GM12872 (cell line): ENCODE measurements around the gene NXPE4.

ENCODE experiments used
- TF ChIP-seq, protein P1 (sequence below): IDR thresholded peaks from 3 replicates; pipeline ENCODE4 v1.5.1; 2011; ENCODE audit warnings: low read depth, mild to moderate bottlenecking, low read length, moderate library complexity; ENCODE audit not compliant: insufficient read depth

Gene NXPE4

DNA sequence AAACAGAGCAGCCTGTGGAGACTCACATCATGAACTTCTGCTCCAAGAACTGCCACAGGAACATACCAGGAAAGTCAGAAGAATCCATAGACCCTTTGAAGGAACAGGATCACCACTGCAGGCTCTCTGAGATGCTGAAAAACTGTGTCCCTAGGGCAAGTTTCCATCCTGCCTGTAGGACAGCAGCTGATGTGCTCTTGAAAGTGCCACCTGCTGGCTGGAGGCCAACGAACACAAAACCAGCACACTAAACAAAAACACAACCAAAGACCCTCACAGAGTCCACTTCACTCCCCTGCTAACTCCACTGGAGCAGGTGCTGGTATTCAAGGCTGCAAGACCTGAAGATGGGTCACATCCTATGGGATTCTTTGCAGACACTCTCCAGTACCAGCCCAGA, 23.9 kb downstream of the NXPE4 start:
- TF ChIP-seq, protein P1, sequence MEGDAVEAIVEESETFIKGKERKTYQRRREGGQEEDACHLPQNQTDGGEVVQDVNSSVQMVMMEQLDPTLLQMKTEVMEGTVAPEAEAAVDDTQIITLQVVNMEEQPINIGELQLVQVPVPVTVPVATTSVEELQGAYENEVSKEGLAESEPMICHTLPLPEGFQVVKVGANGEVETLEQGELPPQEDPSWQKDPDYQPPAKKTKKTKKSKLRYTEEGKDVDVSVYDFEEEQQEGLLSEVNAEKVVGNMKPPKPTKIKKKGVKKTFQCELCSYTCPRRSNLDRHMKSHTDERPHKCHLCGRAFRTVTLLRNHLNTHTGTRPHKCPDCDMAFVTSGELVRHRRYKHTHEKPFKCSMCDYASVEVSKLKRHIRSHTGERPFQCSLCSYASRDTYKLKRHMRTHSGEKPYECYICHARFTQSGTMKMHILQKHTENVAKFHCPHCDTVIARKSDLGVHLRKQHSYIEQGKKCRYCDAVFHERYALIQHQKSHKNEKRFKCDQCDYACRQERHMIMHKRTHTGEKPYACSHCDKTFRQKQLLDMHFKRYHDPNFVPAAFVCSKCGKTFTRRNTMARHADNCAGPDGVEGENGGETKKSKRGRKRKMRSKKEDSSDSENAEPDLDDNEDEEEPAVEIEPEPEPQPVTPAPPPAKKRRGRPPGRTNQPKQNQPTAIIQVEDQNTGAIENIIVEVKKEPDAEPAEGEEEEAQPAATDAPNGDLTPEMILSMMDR: no peak

DNA sequence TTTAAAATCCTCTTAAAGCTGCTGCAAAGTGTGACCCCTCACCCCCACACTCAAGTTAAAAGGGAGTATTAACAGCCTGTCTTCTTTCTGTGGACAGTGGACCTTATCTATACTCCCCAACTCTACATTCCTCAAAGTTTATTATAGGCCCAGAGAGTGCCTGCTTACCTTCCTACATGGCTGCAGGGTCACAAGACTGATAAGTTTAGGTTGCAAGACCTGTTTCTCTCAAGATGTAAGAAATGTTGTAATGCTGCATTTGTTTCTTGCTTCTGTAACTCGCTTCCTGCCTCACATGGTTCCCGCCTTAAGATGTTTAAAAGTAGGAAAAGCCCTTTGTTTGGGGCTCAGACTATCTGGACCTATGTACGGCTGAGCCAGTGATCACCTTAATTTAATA, 25.8 kb downstream of the NXPE4 start:
- TF ChIP-seq, protein P1: no peak

DNA sequence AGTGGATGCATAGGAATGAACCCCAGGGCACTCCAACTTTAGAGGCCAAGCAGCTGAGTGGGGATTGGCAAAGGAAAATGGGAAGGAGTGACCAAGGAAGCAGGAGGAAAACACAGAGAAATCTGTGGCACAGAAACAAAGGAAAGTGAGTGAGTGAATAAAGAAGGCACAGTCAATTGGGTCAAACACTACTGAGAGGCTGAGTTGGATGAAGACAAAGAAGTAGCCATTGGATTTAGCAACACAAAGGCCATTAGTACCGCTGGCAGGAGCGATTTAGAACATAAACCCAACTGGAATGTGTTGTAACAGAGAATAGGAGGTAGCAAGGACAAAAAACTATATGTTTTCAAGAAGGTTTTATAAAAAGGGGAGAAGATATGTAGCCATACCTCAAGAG, 29.3 kb downstream of the NXPE4 start:
- TF ChIP-seq, protein P1: no peak

DNA sequence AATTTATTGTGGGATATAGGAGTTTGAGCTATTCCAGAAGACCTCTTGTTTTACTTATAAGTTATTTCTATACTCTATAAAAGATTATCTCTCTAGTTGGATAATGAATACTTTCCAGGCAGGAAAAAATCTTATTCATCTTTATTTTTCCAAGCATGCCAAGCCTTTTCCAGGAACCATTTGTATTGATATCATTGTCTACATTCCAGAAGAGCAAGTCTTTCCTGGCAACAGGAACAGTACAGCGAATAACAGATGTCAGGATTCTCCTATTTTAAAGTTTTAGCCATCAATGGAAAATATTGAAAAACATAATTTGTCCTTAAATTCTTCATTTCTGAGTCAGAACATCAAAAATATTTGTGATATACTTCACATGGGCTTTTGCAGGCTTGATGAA, 30.8 kb downstream of the NXPE4 start:
- TF ChIP-seq, protein P1: no peak

DNA sequence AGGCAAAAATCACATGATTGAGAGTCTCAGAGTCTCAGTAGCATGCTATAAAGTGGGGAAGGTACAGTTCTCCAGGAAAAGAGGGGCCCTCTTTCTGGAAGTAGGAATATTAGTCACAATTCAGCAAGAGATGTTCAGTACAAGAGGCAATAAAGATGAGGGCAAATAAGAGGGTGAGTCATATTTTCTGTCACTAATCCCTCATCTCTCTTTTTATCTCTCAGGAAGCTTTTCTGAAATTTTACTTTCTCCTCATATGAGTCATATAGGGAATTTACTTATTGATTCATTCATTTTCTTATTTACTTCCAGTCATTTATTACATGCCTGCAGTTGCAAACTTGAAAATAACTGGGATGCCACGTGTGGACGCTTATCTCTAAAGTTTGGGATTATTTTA, 32.5 kb downstream of the NXPE4 start:
- TF ChIP-seq, protein P1: no peak

DNA sequence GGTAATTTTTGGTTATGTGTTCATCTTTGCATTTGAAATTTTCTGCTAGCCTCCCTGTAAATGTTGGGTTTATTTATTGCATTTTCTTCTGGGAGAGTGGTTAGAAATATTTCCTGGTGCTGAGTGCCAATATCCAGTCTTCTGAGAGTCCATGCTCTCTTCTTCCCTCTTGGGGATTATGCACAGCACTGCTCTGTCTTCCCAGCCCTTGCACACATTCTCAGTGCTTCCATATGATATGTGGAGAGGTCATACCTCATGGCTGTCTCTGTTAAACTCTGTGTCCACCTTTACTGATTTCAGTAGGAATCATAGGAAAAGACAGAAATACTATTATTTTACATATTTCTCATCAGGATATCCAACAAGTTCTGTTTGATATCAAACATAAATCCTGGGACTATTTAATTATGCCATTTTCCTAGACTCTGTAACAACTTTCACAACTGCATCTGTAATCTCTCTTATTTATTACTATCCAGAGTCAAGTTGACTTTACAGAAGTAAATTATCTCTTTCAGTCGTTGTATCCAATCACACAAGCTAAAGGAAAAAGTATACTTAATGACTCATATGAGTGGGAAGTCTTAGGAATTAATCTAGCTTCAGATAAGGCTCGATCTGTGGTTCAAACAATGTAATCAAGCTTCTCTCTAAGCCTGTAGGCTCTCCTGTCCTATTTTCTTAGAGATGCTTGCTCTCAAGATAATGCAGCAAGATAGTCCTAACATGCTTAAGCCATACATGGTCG, 33.2 kb downstream of the NXPE4 start:
- TF ChIP-seq, protein P1: no peak

DNA sequence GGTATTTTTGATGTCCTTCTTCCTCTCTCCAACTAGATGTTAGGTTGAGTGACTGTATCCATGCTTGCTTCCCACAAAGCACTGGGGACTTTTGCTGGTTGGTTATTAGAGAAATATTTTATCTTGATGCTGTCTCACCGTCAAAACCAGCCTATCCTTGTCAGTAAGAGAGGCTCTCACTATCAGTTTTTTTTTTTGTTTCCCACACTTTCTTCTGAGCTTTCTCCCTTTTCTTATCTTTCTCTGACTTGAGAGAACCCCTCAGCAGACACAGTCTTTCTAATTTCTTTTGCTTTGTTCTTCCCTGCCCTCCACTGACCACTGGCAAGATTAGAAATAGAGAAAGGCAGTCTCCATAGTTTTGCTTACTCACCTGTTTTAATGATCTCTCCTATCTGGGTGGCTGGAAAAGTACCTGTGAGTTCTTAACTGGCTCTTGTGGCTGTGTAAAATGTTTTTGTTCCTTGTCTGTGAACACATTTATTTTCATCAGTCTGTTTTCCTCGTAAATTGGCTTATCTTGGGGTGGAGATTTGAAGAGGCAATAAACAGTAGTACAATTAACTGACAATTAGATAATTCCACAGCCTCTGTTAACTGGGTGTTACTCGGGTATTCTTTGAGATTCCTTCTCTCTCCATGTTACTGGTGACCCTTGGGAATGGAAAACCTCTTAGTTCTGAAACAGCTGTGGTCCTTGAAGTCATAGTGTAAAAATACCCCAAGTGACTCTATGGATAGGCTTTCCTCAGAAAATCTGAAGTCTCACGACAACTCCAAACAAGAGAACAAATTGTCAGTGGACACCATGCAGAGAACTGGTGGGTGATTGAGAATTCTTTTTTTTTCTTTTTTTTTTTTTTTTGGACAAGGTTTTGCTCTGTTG, 35.9 kb downstream of the NXPE4 start, which contains the start of gene NXPE1:
NXPE1 (minus strand) TSS at position 457 of the 886 bp plus-strand sequence. CDS start 8,680 bp downstream, outside the sequence.
- TF ChIP-seq, protein P1: no peak
